ENCODE measurements around the gene HIPK2. TPM values are rescaled to one million over a fixed set of nuclear protein-coding genes. Genes with fewer than 3 reads are reported as not detected.

HIPK2 gene
- total RNA-seq, 2 donors from 2014 or later, result 22.1 to 26.4 TPM

- Histone ChIP-seq H3K4me3 (no peak overlapping the region), H3K9me3 (no peaks in the 10 kb centered on the region), H3K27me3 (no peaks in the 10 kb centered on the region), H3K4me1 (peaks cover 59% of the 10 kb centered on the region), H3K36me3 (replicated peaks in 1 of 2; ENCODE audit: insufficient read depth in 1 of 2, low read depth in 2 of 2) (no peaks in the 10 kb centered on the region), H3K27ac (peak overlapping the region in 2 of 4 donors; percentile 2 to 21)
- no peak for TF ChIP-seq POLR2A (IDR thresholded peaks at IDR 0.05)
- no peak for TF ChIP-seq CTCF (IDR thresholded peaks at IDR 0.05)
- ATAC-seq (no peak), DNase-seq (no peak)
- intact Hi-C loops (cut with DNase I), result no loop called here
- 67 to 80% methylated on average over 3 of the region's 3 CpGs for WGBS, 2 donors
These were observed 50.6 kb downstream of the HIPK2 start for GRCh38 chr7:139727151-139727705.

GRCh38 chr7:139726485-139726869 lies 51.3 kb downstream of the HIPK2 start:
- Histone ChIP-seq H3K4me3 (no peak overlapping the region), H3K9me3 (no peaks in the 10 kb centered on the region), H3K4me1 (peaks cover 58% of the 10 kb centered on the region), H3K27me3 (no peaks in the 10 kb centered on the region), H3K36me3 (replicated peaks in 1 of 2; ENCODE audit: insufficient read depth in 1 of 2, low read depth in 2 of 2) (no peaks in the 10 kb centered on the region), H3K27ac (peak overlapping the region in 2 of 4 donors; percentile 21 to 53)
- no peak for DNase-seq
- no peak for ATAC-seq
- TF ChIP-seq CTCF (IDR thresholded peaks at IDR 0.05), result no peak
- TF ChIP-seq POLR2A (IDR thresholded peaks at IDR 0.05), result no peak
- 65 to 78% methylated on average over 3 of the region's 3 CpGs for WGBS, 2 donors
- intact Hi-C loops (cut with DNase I), result no loop called here

- H3K9me3 ChIP-seq, result no peaks in the 10 kb centered on the region
- no peaks in the 10 kb centered on the region for H3K36me3 ChIP-seq (replicated peaks in 1 of 2; ENCODE audit: insufficient read depth in 1 of 2, low read depth in 2 of 2)
- no peak overlapping the region for H3K4me3 ChIP-seq
- ATAC-seq (no peak), DNase-seq (no peak)
- H3K27ac ChIP-seq, result peak overlapping the region in 2 of 4 donors; percentile 21 to 53
- TF ChIP-seq CTCF (IDR thresholded peaks at IDR 0.05) (no peak), POLR2A (IDR thresholded peaks at IDR 0.05) (no peak)
- intact Hi-C loops (cut with DNase I), result no loop called here
- H3K27me3 ChIP-seq, result no peaks in the 10 kb centered on the region
- WGBS, 2 donors, result 51 to 70% methylated on average over 6 of the region's 6 CpGs
- H3K4me1 ChIP-seq, result peaks cover 58% of the 10 kb centered on the region
These were observed 51.8 kb downstream of the HIPK2 start for GRCh38 chr7:139725858-139726484.

GRCh38 chr7:139725077-139725476 lies 52.7 kb downstream of the HIPK2 start:
- no peaks in the 10 kb centered on the region for H3K36me3 ChIP-seq (replicated peaks in 1 of 2; ENCODE audit: insufficient read depth in 1 of 2, low read depth in 2 of 2)
- DNase-seq, result no peak
- H3K27me3 ChIP-seq, result no peaks in the 10 kb centered on the region
- no peaks in the 10 kb centered on the region for H3K9me3 ChIP-seq
- peaks cover 58% of the 10 kb centered on the region for H3K4me1 ChIP-seq
- TF ChIP-seq POLR2A (IDR thresholded peaks at IDR 0.05) (no peak), CTCF (IDR thresholded peaks at IDR 0.05) (no peak)
- 85 to 91% methylated on average over 6 of the region's 6 CpGs for WGBS, 2 donors
- H3K4me3 ChIP-seq, result no peak overlapping the region
- intact Hi-C loops (cut with DNase I), result no loop called here
- ATAC-seq, result no peak
- H3K27ac ChIP-seq, result peak overlapping the region in 1 of 4 donors; percentile 12

GRCh38 chr7:139722604-139723003 lies 55.2 kb downstream of the HIPK2 start:
- WGBS, 2 donors, result 85 to 91% methylated on average over 4 of the region's 4 CpGs

More at GRCh38 chr7:139722604-139723003, 55.2 kb downstream of the HIPK2 start:
- ATAC-seq (no peak), DNase-seq (no peak)
- H3K9me3 ChIP-seq, result no peaks in the 10 kb centered on the region
- H3K27ac ChIP-seq, result peak overlapping the region in 1 of 4 donors; percentile 56
- H3K36me3 ChIP-seq (replicated peaks in 1 of 2; ENCODE audit: insufficient read depth in 1 of 2, low read depth in 2 of 2), result no peaks in the 10 kb centered on the region
- H3K4me3 ChIP-seq, result no peak overlapping the region
- intact Hi-C loops (cut with DNase I), result no loop called here
- no peaks in the 10 kb centered on the region for H3K27me3 ChIP-seq
- TF ChIP-seq POLR2A (IDR thresholded peaks at IDR 0.05) (no peak), CTCF (IDR thresholded peaks at IDR 0.05) (no peak)
- H3K4me1 ChIP-seq, result peaks cover 54% of the 10 kb centered on the region

Data from body of pancreas (tissue), 4 donors.